ENCODE measurements around the gene FMNL2.
"Not testable (repeated sequence)": the region's sequence is repeated elsewhere in the genome, so short reads cannot be mapped to it uniquely, and the experiment has no call there.

FMNL2 gene

GRCh38 chr2:152473151-152473857 is 138.3 kb downstream of the FMNL2 start:
- no peak for DNase-seq

- DNase-seq = not testable (repeated sequence)
Measured at GRCh38 chr2:152474523-152474922, 139.5 kb downstream of the FMNL2 start.

GRCh38 chr2:152475982-152476381 is 141.0 kb downstream of the FMNL2 start:
- no peak for DNase-seq

DNA sequence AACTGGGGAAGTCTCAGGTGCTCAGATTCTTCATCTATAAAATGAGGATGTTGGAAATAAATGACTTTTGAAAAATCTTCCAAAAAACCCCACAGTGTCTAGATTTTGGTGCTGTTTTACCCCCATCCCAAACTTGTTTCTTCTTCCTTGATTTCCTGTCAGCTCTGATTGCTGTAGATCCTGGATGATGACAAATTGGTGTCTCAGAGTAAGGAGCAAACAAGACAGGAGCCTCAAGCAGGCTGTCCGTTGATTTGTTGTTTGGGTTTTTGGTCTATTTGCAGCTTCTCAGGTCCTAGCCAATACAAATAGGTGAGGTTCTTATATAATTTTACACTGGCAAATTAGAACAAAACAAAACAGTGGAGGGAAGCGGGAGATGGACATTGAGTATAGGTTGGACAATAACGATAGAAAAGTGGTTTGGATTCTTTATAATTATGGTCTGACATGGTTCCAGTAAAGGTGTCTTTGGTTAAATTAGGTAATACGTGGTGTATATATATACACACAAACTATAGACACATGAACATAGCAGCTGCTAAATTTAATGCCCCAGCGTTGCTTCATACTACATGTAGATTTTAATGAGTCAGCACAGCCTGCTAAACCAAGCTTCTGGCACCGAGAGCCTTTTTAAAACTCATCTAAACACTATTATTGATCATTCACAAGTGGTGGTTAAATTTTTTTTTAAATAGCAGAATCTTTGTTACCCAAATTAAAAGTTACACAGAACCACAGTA is 142.5 kb downstream of the FMNL2 start:
- DNase-seq = no peak

- DNase-seq = no peak
Measured at GRCh38 chr2:152479282-152479681, 144.3 kb downstream of the FMNL2 start.

DNA sequence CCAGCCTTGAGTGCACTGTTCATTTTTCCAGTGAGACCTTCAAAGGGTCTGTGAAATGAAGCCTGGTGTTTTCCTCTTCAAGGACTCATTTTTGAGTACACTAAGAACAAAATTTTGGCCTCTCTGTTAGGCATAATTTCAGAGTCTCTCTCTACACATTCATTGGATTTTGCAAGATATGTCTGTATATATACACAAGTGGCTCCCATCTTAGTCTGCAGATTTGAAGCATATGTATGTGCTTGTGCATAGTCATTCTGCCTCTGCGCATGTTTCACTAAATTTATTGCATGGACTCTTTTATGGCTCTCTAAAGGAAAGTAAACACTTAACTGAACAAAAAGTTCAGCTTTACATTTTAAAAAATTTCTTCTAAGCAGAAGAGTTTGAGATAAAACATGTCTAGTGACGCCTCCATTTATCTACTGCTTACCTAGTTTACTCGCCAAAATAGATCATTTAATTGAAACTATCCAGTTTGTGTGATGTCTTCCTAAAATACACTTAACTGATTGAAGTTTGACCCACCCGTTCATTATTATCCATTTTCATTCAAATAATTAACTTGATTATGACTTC is 145.9 kb downstream of the FMNL2 start:
- no peak for DNase-seq

- no peak for DNase-seq
Measured at GRCh38 chr2:152481881-152482583, 147.1 kb downstream of the FMNL2 start.

DNA sequence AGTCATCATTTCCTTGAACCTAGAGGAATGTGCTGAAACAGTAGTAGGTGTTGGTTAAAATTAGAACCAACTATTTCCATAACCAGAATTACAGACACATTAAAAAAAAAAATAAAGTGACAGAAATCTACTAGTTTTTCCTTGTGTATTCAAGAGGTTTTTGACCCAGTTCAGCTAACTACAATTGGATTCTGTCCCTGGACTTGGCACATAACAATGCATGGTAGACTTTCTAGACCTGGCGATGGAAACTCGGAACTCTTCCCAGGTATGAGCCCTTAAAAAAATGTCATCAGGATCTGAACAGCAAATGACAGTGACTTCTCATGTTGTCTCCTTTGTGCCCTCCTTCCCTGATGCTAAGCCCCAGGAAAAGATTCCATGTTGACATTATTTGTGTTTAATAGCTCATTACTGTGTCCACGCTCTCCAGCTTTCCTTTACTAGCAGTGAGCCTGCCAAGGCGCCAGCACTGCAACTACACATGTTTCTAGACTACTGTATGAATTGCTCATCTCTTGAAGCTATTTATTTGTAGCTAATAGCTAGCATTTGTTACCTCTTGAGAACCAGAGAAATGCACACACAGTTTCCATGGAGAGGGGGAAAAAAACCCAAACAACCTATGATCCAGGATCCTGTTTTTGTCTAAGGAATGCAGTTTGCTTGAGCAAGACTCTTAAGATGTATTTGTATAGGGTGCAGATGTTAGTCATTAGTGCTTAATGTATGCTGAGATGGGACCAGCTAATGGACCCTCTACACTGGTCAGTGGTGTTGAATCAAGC is 148.5 kb downstream of the FMNL2 start:
- DNase-seq = peak; percentile 85

GRCh38 chr2:152485954-152486736 is 151.2 kb downstream of the FMNL2 start:
- DNase-seq = no peak

DNA sequence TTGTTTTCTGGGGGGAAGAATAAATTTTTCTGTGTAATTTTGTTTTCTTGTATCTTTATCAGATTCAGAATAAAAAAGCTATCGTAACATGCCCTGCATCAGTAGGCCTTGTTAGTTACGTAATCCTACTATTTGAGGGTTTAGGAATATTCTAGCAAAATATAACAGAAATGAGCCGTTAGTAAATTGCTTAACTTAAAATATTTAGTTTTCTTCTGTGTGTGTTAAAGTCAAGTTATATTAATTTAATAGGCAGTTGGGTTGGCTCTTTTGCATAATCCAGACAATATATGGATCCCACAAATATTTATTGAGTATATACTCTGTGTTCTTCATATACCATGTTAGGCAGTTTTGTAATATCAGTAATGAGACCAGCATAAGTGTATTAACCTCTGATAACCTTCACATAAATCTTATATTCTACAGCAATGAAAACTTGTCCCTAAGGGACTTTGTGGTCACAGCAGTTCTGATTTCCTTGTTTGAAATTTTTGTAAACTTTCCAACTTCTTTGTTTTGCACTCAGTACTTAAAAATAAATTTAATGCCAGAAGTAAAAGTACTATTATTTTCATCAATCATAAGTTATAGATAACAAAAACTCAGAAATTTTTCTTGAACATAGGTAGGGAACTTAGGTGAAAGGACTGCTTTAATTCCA is 151.9 kb downstream of the FMNL2 start:
- no peak for DNase-seq

DNA sequence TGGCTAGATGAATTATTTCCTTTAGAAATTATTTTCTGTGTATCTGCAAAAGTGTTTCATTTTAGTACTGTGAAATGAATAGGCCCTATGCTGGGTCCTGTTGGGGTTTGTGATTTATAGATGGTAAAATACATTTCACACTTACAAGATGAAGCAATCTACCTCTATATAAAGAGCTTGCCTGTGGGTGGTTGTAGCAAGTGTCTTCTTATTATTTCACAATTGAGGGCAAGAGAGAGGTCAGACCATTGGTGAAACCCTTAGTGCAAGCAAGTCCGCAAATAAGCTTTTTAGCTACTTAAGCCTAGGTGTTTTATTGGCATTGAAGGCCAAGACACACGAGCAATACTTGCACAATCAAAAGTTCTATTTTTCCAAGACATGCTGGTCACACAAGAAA is 153.1 kb downstream of the FMNL2 start:
- no peak for DNase-seq

- DNase-seq = no peak
Measured at GRCh38 chr2:152489364-152489763, 154.4 kb downstream of the FMNL2 start.

GRCh38 chr2:152490686-152491455 is 155.9 kb downstream of the FMNL2 start:
- DNase-seq = peak; percentile 71

- no peak for DNase-seq
Measured at GRCh38 chr2:152492131-152492530, 157.2 kb downstream of the FMNL2 start.

- DNase-seq = no peak
Measured at GRCh38 chr2:152492911-152493310, 157.9 kb downstream of the FMNL2 start.

GRCh38 chr2:152493417-152493816 is 158.4 kb downstream of the FMNL2 start:
- DNase-seq = no peak

- DNase-seq = no peak
Measured at GRCh38 chr2:152493945-152494528, 159.1 kb downstream of the FMNL2 start.

- DNase-seq = no peak
Measured at GRCh38 chr2:152496371-152496770, 161.4 kb downstream of the FMNL2 start.

- no peak for DNase-seq
Measured at GRCh38 chr2:152497481-152498052, 162.6 kb downstream of the FMNL2 start.

Measured in femur (tissue), 1 donor.